HepG2 (cell line): ENCODE measurements around the gene KNL1. TPM values are rescaled to one million over a fixed set of nuclear protein-coding genes. Genes with fewer than 3 reads are reported as not detected.

Experiments
- BORCS8-MEF2B ChIP-seq: sonication (generic); formaldehyde crosslinking; IDR thresholded peaks from 2 replicates; pipeline ENCODE4 v1.8.0; 2022; ENCODE audit warnings: mild to moderate bottlenecking, missing genetic modification reagents
- DMAP1 ChIP-seq: IDR thresholded peaks from 2 replicates; pipeline ENCODE4 v1.6.1; 2016
- DNMT1 ChIP-seq: sonication (generic); formaldehyde crosslinking; IDR thresholded peaks from 2 replicates; pipeline ENCODE4 v1.5.1; 2020; ENCODE audit warnings: mild to moderate bottlenecking, missing genetic modification reagents
- EZH2 ChIP-seq: conservative IDR thresholded peaks from 2 replicates; pipeline ENCODE4 v1.6.1; 2012; ENCODE audit warnings: mild to moderate bottlenecking, low read depth, low read length, moderate library complexity
- IKZF4 ChIP-seq: sonication (generic); formaldehyde crosslinking; IDR thresholded peaks from 2 replicates; pipeline ENCODE4 v1.5.1; 2020; ENCODE audit warnings: borderline replicate concordance, mild to moderate bottlenecking, low read depth, missing genetic modification reagents; ENCODE audit errors: not compliant biosample characterization
- KIAA2018 ChIP-seq: sonication (generic); formaldehyde crosslinking; IDR thresholded peaks from 2 replicates; pipeline ENCODE4 v1.5.0; 2020; ENCODE audit warnings: mild to moderate bottlenecking, missing genetic modification reagents, borderline replicate concordance
- POLR2A ChIP-seq, 2 experiments: IDR thresholded peaks; 2 replicates each; pipeline ENCODE4 v1.6.1; 2011; ENCODE audit warnings: low read depth in 2 of 2, low read length in 2 of 2, mild to moderate bottlenecking in 1 of 2, moderate library complexity in 1 of 2; ENCODE audit not compliant: insufficient read depth in 1 of 2
- SAP130 ChIP-seq: IDR thresholded peaks from 2 replicates; pipeline ENCODE4 v1.6.1; 2016; ENCODE audit warnings: low read depth
- SNAPC5 ChIP-seq: sonication (generic); formaldehyde crosslinking; IDR thresholded peaks from 2 replicates; pipeline ENCODE4 v1.8.1; 2023; ENCODE audit warnings: mild to moderate bottlenecking, missing genetic modification reagents, borderline replicate concordance
- SUZ12 ChIP-seq: fragments of 150-350 bp; IDR thresholded peaks from 2 replicates; pipeline ENCODE4 v1.6.1; 2014; ENCODE audit warnings: low read depth, low read length
- ZFP62 ChIP-seq: sonication (generic); formaldehyde crosslinking; IDR thresholded peaks from 2 replicates; pipeline ENCODE4 v1.4.0; 2020; ENCODE audit warnings: missing genetic modification reagents
- ZMYM4 ChIP-seq: sonication (generic); formaldehyde crosslinking; IDR thresholded peaks from 2 replicates; pipeline ENCODE4 v1.8.1; 2023; ENCODE audit warnings: mild to moderate bottlenecking, missing genetic modification reagents
- ZNF75D ChIP-seq: sonication (generic); formaldehyde crosslinking; IDR thresholded peaks from 2 replicates; pipeline ENCODE4 v1.8.1; 2023; ENCODE audit warnings: missing genetic modification reagents, mild to moderate bottlenecking, borderline replicate concordance
- polyA plus RNA-seq, 8 experiments: library from polyadenylated mRNA; depleted of rRNA in 3 of 8; stranded (reverse) in 7 of 8; unstranded in 1 of 8; fragments of >200 nt; fragmentation: Illumina TruSeq in 4 of 8; extraction: Trizol in 4 of 8; gene quantifications; 2 replicates each; pipeline versions ENCODE4 v1.2.1 to v1.2.3, GENCODE V29; 2011 to 2016; ENCODE audit warnings: low read depth in 4 of 8, missing spikeins in 1 of 8, mixed read lengths in 1 of 8; ENCODE audit not compliant: insufficient read depth in 1 of 8
- total RNA-seq, 5 experiments: library from RNA; depleted of rRNA; stranded (reverse); fragments of >200 nt; fragmentation: Illumina TruSeq; extraction: Trizol; gene quantifications; 2 replicates each; pipeline ENCODE4 v1.2.3, GENCODE V29; 2016; ENCODE audit warnings: low read depth in 1 of 5
- TF ChIP-seq, protein P1 (sequence below): sonication (generic); formaldehyde crosslinking; IDR thresholded peaks from 2 replicates; pipeline ENCODE4 v1.5.0; 2020; ENCODE audit warnings: mild to moderate bottlenecking, missing genetic modification reagents, borderline replicate concordance

Gene KNL1
- total and polyA plus RNA-seq, 2 of the 13 experiments (the other 11 are each of a cell fraction or from before 2014, with no cell fraction given) = 8.0 to 21.4 TPM

DNA sequence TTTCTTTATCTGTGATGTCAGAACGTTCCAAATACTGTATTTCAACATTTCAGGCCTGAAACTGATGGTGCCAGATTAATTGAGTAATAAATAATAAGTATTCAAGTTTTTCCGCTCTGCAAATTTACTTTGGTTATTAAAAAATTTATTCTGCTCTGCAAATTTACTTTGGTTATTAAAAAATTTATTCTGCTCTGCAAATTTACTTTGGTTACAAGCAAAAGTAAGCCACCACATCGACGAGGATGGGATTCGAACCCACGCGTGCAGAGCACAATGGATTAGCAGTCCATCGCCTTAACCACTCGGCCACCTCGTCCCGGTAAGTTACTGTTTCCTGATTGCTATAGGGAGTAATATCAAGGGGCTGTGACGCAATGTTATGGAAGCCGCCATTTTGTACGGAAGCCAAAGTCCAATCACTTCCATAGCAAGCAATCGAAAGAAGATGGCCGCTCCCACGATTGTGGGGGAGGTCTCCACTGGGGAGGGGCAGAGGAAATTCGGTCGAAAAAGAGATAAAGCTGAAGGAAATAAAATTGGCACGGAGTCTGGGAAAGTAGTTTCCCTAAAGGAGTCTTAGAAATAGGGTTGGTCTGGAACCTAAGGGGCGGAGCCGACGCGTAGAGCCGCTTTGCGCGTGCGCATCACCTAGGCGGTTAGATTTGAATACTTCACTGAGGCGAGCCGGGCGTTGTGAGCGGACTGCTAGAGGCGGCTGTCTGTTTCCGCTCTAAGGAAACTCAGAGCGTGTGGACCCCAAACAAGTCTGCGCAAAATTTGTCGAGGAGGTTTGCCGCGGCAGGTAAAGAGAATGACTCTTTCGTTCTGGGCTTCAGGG, at the start of gene KNL1 (continued):
- TF ChIP-seq KIAA2018 (CRISPR knock-in tag) (no peak), BORCS8-MEF2B (CRISPR knock-in tag) (peak; percentile 85; the same call in 1 of the 2 replicates), IKZF4 (CRISPR knock-in tag) (no peak), ZMYM4 (peak; percentile 81; the same call in 1 of the 2 replicates), POLR2A (IDR thresholded peaks at IDR 0.05; ENCODE audit: insufficient read depth in 1 of 2, low read depth in 2 of 2, low read length in 2 of 2) (peak; percentile 47 to 77; a peak in 2 of 4 replicates), DMAP1 (CRISPR knock-in tag) (peak; percentile 83; the same call in 1 of the 2 replicates), SNAPC5 (0 out of 2 replicates have a peak, but pooled peaks have one; percentile 57), ZNF75D (CRISPR knock-in tag) (peak; percentile 78; the same call in 1 of the 2 replicates), ZFP62 (0 out of 2 replicates have a peak, but pooled peaks have one; percentile 54), DNMT1 (CRISPR knock-in tag) (no peak), SUZ12 (no peak), EZH2 (no peak), SAP130 (CRISPR knock-in tag) (peak; percentile 100)
- TF ChIP-seq, protein P1, sequence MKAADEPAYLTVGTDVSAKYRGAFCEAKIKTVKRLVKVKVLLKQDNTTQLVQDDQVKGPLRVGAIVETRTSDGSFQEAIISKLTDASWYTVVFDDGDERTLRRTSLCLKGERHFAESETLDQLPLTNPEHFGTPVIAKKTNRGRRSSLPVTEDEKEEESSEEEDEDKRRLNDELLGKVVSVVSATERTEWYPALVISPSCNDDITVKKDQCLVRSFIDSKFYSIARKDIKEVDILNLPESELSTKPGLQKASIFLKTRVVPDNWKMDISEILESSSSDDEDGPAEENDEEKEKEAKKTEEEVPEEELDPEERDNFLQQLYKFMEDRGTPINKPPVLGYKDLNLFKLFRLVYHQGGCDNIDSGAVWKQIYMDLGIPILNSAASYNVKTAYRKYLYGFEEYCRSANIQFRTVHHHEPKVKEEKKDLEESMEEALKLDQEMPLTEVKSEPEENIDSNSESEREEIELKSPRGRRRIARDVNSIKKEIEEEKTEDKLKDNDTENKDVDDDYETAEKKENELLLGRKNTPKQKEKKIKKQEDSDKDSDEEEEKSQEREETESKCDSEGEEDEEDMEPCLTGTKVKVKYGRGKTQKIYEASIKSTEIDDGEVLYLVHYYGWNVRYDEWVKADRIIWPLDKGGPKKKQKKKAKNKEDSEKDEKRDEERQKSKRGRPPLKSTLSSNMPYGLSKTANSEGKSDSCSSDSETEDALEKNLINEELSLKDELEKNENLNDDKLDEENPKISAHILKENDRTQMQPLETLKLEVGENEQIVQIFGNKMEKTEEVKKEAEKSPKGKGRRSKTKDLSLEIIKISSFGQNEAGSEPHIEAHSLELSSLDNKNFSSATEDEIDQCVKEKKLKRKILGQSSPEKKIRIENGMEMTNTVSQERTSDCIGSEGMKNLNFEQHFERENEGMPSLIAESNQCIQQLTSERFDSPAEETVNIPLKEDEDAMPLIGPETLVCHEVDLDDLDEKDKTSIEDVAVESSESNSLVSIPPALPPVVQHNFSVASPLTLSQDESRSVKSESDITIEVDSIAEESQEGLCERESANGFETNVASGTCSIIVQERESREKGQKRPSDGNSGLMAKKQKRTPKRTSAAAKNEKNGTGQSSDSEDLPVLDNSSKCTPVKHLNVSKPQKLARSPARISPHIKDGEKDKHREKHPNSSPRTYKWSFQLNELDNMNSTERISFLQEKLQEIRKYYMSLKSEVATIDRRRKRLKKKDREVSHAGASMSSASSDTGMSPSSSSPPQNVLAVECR (CRISPR knock-in tag) = peak; percentile 99
